Spleen (tissue), 7 donors: ENCODE data around the gene COL2A1.

Source experiments
- CTCF ChIP-seq, 11 experiments: fragments of 200-600 bp in 7 of 11; fragments of 450-650 bp in 4 of 11; sonication (generic) in 4 of 11; IDR thresholded peaks in 8 of 11; conservative IDR thresholded peaks in 3 of 11; 1 replicate in 7 of 11; 2 replicates in 4 of 11; pipeline versions ENCODE4 v1.4.0 to v1.8.0; 2016 to 2021; ENCODE audit warnings: antibody characterized with exemption in 11 of 11, inconsistent platforms in 4 of 11, mild to moderate bottlenecking in 1 of 11
- POLR2A ChIP-seq, 3 donors: fragments of 450-650 bp; IDR thresholded peaks; one replicate each; pipeline ENCODE4 v1.5.1; 2017; ENCODE audit warnings: antibody characterized with exemption in 3 of 3, mild to moderate bottlenecking in 1 of 3
- donor health status: DM: no; HTN: no; CAD: no; lungs with moderate emphysema.
- donor health status: DM: no; HTN: no; CAD: no.
- donor health status: DM: no; HTN: no; CAD: no.

DNA sequence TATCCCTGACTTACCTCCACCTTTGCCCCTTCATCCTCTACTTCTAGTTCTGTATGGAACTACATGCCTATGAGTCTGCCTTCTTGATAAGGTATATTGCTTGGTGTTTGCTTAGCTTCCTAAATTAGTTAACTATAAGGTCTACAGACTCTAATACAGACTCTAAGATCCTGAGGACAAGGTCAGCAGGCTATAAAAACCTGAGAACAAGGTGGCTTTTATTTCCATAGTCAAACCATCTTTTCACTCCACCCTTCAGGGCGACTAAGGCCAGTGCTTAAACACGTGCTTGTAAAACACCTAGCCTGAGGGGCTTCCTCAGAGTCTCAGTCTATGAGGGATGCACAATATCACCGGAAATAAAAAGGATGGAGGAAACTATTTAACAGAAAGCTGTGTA, 36.1 kb upstream of the COL2A1 start:
- TF ChIP-seq CTCF (IDR thresholded peaks at IDR 0.05 in 8 of 11, conservative IDR thresholded peaks at IDR 0.05 in 3 of 11) (no peak), POLR2A (IDR thresholded peaks at IDR 0.05) (no peak)
